Adipose tissue (tissue), 3 donors: ENCODE data around the gene RTTN. TPM values are rescaled to one million over a fixed set of nuclear protein-coding genes. Genes with fewer than 3 reads are reported as not detected.

Experiments
- H3K27ac ChIP-seq: one replicate; pipeline ENCODE4 v1.5.1; 2013; ENCODE audit warnings: low read depth, low read length
- WGBS, 3 donors: extraction: QIAGEN DNeasy Blood & Tissue Kit; methylation state at CpG; one replicate each; pipeline ENCODE4 v1.1.7; 2013; 5-methylcytosine and 5-hydroxymethylcytosine counted together
- polyA plus RNA-seq, 3 donors: library from polyadenylated mRNA; stranded (reverse); fragments of 200-250 nt; gene quantifications; one replicate each; pipeline ENCODE4 v1.2.3, GENCODE V29; 2013
- donor health status: healthy with polysubstance abuse.
- donor health status: Bipolar disorder and iron deficiency.
- donor health status: healthy.

RTTN gene
- polyA plus RNA-seq, 3 donors = 2.6 to 3.0 (median 2.8) TPM

DNA sequence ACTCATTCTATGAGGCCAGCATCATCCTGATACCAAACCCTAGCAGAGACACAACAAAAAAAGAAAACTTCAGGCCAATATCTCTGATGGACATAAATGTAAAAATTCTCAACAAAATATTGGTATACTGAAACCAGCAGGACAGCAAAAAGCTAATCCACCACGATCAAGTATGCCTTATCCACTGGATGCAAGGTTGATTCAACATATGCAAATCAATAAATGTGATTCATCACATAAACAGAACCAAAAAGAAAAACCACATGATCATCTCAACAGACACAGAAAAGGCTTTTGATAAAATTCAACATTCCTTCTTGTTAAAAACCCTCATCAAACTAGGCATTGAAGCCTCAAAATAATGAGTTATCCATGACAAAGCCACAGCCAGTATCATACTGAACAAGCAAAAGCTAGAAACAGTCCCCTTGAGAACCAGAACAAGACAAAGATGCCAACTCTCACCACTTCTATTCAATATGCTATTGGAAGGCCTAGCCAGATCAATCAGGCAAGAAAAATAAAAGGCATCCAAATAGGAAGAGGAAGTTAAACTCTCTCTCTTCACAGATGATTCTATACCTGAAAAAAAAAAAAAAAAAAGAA lies 45.3 kb downstream of the RTTN start:
- no peak overlapping the region for H3K27ac ChIP-seq
- 93 to 100% (median 94%) methylated on average over 1 of the region's 1 CpG for WGBS, 3 donors

DNA sequence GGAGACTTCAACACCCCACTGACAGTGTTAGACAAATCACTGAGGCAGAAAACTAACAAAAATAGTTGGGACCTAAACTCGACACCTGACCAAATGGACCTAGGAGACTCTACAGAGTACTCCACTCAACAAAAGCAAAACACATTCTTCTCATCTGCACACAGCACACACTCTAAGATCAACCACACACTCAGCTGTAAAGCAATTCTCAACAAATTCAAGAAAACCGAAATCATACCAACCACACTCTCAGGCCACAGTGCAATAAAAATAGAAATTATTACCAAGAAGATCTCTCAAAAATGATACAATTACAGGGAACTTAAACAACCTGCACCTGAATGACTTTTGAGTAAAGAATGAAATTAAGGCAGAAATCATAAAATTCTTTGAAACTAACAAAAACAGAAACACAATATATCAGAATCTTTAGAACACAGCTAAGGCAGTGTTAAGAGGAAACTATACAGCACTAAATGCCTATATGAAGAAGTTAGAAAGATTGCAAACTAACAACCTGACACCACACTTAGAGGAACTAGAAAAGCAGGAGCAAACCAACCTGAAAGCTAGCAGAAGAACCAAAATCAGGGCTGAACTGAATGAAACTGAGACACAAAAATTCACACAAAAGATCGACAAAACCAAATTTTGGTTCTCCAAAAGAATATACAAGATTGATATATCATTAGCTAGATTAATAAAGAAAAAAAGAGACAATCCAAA lies 46.3 kb downstream of the RTTN start:
- WGBS, 3 donors = 91 to 98% (median 96%) methylated on average over 3 of the region's 3 CpGs
- no peak overlapping the region for H3K27ac ChIP-seq

DNA sequence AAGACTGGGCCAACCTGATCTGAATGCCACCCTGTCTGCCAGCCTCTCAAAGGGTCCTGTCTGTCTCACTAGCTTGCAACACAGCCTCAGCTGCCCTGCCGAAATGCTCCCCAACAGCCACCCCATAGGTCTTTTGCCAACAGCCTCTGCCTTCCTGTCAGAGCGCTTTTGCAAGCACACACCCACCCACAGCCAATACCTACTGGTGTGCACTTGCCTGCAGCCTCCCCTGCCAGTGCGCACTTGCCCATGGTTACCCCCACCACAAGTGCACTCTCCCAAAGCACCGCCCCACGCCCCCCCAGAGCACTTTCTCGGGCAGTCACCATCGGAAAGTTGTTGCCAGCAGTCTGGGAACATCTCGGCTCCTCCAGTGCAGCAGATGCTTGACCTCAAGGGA lies 48.6 kb downstream of the RTTN start:
- H3K27ac ChIP-seq = no peak overlapping the region

DNA sequence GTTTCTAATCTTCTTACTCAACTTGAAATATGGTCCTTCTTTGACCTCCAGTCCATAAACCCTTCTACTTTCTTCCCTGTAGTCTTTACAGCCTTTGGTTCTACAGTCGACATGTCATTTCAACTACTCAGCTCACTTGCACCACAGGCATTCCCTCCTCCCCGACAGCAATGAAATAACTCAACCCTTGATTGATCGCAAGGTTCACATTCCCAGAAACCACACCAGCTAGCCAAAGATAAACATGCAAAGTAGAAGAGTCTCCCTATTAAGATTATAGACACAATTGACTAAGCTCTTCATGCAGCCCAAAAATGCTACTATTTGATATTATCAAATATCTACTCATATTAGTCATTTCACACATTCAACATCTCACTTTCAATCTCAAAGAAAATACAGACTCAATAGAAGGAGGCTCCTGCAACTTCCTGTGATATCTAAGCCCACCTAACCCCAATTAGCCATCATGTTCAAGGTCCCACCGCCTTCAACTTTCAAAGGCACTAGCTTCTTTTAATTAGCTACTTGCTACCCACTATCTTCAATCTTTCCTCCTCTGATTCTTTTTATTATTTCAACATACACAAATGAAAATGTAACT lies 50.8 kb downstream of the RTTN start:
- H3K27ac ChIP-seq = no peak overlapping the region
- 64 to 77% (median 67%) methylated on average over 4 of the region's 4 CpGs for WGBS, 3 donors

More for the DNA sequence above, 48.6 kb downstream of the RTTN start:
- WGBS, 3 donors = 95 to 96% (median 96%) methylated on average over 8 of the region's 8 CpGs

DNA sequence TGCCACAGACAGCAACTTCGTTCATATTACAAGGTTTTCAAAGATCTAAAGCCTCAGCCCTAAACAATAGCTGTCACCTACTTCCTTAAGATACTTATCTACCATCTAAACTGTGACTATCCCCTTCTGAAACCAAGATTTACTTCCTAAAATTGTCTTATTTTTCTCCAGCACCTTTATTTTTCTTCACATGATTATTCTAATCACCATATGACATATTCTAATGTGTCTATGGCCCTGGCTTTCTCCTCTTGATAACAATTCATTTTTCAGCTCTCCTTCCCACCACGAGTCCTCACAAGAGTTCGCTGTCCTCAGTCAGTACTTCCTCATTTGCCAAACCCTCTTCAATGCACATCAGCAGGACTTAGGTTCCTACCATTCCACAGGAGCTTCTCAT lies 53.9 kb downstream of the RTTN start:
- H3K27ac ChIP-seq = no peak overlapping the region
- WGBS, 3 donors = 49 to 82% (median 62%) methylated on average over 3 of the region's 3 CpGs

DNA sequence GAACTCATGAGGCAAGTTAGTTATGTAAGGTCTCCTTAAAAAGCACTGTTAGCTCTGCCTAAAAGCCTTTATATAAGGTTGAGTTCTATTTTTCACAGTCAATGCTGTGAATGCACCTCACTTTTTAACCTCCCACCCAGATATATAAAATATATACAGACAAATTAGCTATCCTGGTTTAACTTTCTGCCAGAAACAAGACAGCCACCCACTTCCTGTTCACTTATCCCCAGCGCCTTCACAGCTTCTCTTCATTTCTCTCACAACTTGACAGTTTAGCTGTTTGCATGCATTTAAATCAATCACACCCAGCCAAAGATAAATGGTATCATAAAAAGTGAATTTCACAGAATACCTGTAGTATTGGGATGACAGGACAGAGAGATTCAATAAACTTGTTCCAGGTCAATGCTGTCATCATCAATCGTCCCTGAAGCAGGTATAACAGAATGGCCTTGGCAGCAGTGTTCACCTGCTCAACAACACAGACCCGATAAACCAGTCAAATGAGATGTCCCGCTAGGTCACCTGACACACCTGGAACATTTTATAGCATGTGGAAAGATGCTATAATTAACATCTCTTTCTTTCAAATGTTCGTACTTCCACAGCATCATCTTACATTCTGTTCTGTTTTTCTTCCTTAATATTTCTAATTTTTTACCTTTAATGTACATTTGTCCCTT lies 55.7 kb downstream of the RTTN start:
- no peak overlapping the region for H3K27ac ChIP-seq
- WGBS, 3 donors = 70 to 93% (median 90%) methylated on average over 5 of the region's 5 CpGs

DNA sequence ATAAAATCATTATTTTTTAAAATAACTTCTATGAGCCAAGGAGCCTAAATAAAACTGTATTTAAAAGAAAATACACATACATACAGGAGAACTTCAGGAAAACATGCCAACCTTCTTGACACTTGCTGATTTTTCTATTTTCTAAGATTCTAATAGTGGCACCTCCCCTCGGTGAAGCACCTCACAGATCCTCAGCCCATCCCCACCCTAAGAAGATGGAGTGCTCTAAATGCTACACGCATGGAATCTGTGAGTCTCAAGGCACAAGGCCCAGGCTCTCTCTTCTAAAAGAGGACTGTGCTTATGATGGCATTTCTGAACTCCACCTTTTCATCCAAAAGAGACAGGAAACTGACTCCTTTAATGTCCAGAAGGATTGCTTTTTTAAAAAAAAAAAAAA lies 56.3 kb downstream of the RTTN start:
- WGBS, 3 donors = 88 to 92% (median 91%) methylated on average over 2 of the region's 2 CpGs
- H3K27ac ChIP-seq = no peak overlapping the region

DNA sequence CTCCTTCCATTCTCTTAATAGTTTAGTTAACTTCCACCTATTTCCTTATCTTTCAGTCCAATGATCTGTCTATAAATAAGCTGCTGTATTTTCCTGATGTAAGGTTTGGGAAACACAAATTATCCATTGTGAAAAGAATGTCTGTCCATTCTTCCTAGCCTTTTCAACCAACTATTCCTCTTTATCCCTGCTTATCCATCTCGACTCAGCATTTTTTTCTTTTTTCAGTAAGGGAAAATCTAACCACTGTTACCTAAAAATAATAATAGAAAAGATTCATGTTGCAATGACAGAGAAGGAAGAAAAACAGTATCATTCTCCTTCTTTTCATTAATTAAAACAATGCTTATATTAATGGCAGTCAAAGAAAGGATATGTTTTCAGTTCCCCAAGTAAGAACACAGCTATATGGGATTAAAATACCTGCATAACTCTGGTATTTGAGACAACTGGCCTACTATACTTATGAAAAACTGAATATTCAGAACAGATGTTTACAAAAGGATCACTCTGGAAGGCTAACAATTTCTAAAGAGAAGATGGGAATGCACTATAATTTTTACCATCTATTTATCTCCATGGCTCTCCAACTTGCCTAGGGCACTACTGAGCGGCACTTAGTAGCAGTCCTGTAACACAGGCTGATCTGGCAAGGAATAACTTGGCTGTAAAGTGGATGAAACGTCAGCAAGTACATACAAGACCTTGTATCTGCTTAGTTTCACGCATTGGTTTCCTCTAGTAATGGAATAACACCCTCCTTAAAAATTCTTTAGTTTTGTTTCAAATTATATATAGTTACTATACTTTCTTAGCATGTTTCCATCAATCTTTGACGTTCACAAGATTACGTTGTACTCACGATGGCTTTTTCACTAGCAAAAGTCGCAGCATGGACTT lies 57.2 kb downstream of the RTTN start:
- no peak overlapping the region for H3K27ac ChIP-seq
- 75 to 86% (median 83%) methylated on average over 8 of the region's 8 CpGs for WGBS, 3 donors

DNA sequence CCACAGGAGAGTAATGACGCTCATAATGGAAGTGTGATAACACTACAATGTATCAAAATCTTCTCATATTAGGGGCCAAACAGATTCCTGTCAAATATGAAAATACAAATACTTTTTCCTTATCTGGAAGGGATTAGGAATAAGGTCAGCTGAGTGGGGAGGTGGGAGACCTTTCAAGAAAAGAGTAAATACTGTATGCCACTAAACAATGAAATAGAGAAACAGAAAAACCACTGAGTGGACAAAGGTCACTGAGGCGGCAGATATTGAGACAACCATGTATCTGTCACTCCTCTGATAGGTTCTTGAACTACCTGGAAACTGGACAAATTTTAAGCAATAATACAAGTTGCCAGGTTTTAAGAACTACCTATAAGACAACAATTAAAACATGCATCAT lies 59.3 kb downstream of the RTTN start:
- no peak overlapping the region for H3K27ac ChIP-seq
- 69 to 94% (median 87%) methylated on average over 2 of the region's 2 CpGs for WGBS, 3 donors

DNA sequence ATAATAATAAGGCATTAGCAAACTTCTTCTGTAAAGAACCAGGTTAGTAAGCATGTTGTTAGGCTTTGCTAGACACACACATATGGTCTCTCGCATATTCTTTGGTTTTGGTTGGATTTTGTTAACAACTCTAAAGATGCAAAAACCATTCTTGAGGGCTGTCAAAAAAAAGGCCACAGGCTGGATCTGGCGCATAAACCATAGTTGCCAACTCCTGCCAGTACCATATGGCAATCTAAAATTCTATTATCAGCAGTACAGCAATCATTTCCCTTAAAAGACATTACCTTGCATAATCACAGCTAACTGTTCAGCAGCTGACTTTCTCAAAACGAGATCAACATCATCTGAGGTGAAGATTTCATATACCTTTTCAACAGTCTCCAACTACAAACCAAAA lies 63.5 kb downstream of the RTTN start:
- H3K27ac ChIP-seq = no peak overlapping the region
- 87 to 92% (median 88%) methylated on average over 3 of the region's 3 CpGs for WGBS, 3 donors

DNA sequence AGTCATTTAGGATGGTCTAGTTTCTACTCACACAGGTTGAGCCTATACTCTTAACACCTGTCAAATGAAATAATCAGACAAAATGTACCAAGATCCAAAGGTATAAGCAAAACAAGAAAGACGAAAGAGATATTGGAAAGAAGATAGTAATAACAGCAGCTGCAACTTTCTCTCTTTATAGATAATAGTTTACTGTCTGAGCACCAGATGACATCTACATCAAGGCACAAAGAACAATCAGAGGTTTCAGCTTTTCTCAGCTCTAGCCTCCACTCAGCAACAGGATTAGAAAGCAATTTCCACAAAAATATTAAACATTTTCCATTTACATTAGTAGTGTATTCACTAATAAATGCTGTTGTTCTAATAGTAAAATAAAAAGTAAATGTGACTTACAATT lies 66.3 kb downstream of the RTTN start:
- WGBS, 3 donors = 81 to 97% (median 97%) methylated on average over 1 of the region's 1 CpG
- no peak overlapping the region for H3K27ac ChIP-seq

DNA sequence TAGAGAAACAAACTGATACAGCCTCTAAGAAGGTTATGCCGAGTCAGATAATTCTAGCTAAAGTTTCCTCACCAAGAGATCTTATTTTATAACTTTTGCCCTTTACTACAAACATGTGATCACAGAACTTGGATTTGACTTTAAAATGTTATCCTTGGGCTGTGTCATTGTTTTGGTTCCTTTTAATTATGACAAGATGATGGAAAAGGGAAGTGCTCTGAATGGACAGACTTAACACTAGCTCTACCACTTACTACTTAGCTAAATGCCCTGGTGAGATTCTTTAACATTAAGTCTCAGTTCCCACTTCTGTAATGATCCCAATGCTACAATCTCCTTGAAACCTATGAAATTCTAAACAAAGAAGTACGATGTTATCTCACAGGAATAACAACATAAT lies 69.9 kb downstream of the RTTN start:
- no peak overlapping the region for H3K27ac ChIP-seq
- WGBS, 3 donors = 63 to 73% (median 72%) methylated on average over 2 of the region's 2 CpGs

DNA sequence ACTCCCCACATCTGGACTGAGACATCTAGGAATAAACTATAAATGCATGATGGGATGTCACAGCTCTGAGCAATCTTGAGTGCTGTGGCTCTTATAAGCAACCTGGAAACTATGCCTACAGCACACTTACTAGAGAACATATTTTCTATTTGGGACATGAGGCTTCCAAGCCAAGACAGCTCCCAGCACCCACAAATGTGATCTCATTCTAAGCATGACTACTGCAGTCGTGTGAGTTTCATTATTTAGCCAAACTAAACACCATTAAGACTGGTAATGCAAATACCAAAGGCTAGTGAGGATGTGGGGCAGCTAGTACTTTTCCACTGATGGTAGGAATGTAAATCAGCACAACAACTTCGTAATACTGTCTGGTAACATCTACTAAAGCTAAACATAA lies 72.5 kb downstream of the RTTN start:
- 44 to 78% (median 76%) methylated on average over 2 of the region's 2 CpGs for WGBS, 3 donors
- H3K27ac ChIP-seq = no peak overlapping the region

DNA sequence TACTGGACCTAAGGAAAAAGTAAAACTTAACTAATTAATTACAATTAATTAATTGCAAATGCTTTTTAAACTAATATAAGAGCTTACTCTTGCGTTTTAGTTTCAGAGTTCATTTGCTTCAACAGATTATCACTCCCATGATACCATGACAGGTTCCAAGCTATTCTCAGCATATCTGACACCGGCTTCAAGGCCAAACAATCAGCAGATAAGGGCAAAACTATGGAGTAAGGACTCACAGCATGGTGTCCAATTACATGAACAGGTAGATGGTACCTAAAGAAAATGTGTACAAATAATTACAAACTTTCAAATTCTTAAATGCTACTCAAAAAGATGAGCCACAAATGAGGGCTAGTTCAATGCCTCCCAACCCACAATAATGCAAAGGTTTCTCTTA lies 77.2 kb downstream of the RTTN start:
- WGBS, 3 donors = 35 to 96% (median 94%) methylated on average over 2 of the region's 2 CpGs

DNA sequence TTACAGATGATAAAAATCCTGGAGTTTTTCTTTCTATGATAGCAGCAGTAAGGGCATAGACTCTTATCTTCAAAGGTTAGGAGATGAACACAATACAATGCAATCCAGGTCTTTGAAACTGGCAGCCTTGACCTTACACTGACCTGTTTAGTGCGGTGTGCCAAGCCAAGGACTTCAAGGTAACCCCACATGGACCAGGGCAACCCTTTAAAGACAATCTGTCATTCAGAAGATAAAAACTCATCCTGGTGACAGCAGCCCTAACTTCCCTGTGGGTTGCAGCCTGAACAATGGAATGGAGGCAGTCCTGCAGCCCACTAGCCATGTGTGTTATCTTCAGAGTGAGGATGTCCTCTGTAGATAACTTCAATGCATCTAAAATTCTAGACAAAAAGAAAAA lies 78.1 kb downstream of the RTTN start:
- 74 to 87% (median 75%) methylated on average over 1 of the region's 1 CpG for WGBS, 3 donors

More for the DNA sequence above, 77.2 kb downstream of the RTTN start:
- H3K27ac ChIP-seq = no peak overlapping the region

DNA sequence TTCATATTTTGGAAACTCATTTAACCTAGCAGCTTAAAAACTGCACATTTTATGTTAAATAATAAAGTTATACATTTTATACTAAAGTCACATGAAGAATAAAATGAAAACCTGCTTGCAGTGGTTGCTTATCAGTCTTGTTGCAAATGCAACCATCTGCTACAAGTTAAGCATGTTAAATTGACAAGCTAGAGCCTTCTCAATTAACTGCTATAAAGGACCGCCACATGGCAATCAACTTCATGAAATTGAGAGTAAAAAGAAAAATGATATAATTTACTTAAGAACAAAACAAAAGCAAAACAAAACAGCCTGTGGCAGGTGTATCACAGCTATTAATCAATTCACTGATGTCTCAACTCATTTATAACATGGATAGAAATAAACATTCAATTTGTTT lies 78.7 kb downstream of the RTTN start:
- WGBS, 3 donors = 96 to 98% (median 97%) methylated on average over 1 of the region's 1 CpG
- H3K27ac ChIP-seq = no peak overlapping the region

More for the DNA sequence above, 78.1 kb downstream of the RTTN start:
- H3K27ac ChIP-seq = no peak overlapping the region

DNA sequence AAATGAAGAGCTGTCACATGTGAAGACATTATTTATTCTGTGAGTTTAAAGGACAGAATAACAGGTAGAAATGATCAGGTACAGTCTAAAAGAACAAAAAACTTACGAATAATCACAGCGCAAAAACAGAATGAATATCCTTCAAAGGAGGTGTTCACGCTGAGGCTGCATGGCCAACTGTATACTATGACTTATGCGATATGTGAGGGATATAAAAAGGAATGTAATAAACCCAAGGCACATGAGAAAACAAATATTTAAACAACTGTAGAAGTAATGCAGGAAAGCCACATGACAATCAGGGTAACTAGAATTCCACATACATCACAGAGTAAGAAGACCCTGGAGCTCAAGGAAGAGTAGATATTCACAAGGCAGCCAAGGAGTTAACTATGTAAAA lies 81.3 kb downstream of the RTTN start:
- H3K27ac ChIP-seq = no peak overlapping the region
- WGBS, 3 donors = 97 to 100% (median 98%) methylated on average over 4 of the region's 4 CpGs

DNA sequence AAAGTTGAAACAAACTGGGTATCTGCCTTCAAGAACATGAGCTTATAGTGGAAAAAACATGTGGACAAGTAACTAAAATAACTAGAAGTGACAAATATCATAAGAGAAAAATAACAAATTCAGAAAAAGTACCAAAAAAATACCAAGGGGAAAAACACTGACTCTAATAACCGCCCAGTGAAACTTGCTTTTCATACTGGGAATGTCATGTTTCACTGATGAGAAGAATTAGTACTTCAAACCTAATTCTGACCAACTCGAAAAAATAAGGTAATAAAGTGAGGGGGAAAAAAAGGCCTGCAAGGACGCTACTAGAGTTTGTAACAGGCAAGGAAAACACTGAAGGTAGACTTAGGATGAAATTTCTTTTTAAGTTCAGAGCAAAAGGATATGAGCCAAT lies 83.6 kb downstream of the RTTN start:
- WGBS, 3 donors = 93 to 96% (median 93%) methylated on average over 3 of the region's 3 CpGs
- no peak overlapping the region for H3K27ac ChIP-seq
